ENCODE results near the gene SP140. TPM values are rescaled to one million over a fixed set of nuclear protein-coding genes. Genes with fewer than 3 reads are reported as not detected.

SP140 gene
- total RNA-seq, 1 donor from 2014 or later, result 0.69 TPM

GRCh38 chr2:230322561-230323384 lies 97.2 kb downstream of the SP140 start:
- no peaks in the 10 kb centered on the region for H3K36me3 Mint-ChIP-seq (ENCODE audit: insufficient read depth)
- TF ChIP-seq CTCF (IDR thresholded peaks at IDR 0.05; ENCODE audit: unreplicated experiment), result no peak
- H3K4me3 Mint-ChIP-seq (ENCODE audit: low read depth), result no peak overlapping the region
- peaks cover 6% of the 10 kb centered on the region for H3K4me1 Mint-ChIP-seq (ENCODE audit: low read depth)
- no peaks in the 10 kb centered on the region for H3K27me3 Mint-ChIP-seq
- DNase-seq (ENCODE audit: low spot score, unreplicated experiment), result no peak
- peaks cover 10% of the 10 kb centered on the region for H3K9me3 Mint-ChIP-seq (ENCODE audit: low read depth)
- no peak overlapping the region for H3K27ac Mint-ChIP-seq

- H3K4me1 Mint-ChIP-seq (ENCODE audit: low read depth), result peaks cover 6% of the 10 kb centered on the region
- H3K27me3 Mint-ChIP-seq, result no peaks in the 10 kb centered on the region
- DNase-seq (ENCODE audit: low spot score, unreplicated experiment), result no peak
- no peaks in the 10 kb centered on the region for H3K36me3 Mint-ChIP-seq (ENCODE audit: insufficient read depth)
- no peak overlapping the region for H3K4me3 Mint-ChIP-seq (ENCODE audit: low read depth)
- H3K9me3 Mint-ChIP-seq (ENCODE audit: low read depth), result peaks cover 10% of the 10 kb centered on the region
- H3K27ac Mint-ChIP-seq, result no peak overlapping the region
- no peak for TF ChIP-seq CTCF (IDR thresholded peaks at IDR 0.05; ENCODE audit: unreplicated experiment)
These were observed 98.0 kb downstream of the SP140 start for GRCh38 chr2:230323385-230324106.

GRCh38 chr2:230324503-230324902 lies 99.0 kb downstream of the SP140 start:
- peaks cover 6% of the 10 kb centered on the region for H3K4me1 Mint-ChIP-seq (ENCODE audit: low read depth)
- no peak overlapping the region for H3K4me3 Mint-ChIP-seq (ENCODE audit: low read depth)
- H3K36me3 Mint-ChIP-seq (ENCODE audit: insufficient read depth), result no peaks in the 10 kb centered on the region
- no peaks in the 10 kb centered on the region for H3K27me3 Mint-ChIP-seq
- peaks cover 10% of the 10 kb centered on the region for H3K9me3 Mint-ChIP-seq (ENCODE audit: low read depth)
- TF ChIP-seq CTCF (IDR thresholded peaks at IDR 0.05; ENCODE audit: unreplicated experiment), result no peak
- H3K27ac Mint-ChIP-seq, result no peak overlapping the region
- DNase-seq (ENCODE audit: low spot score, unreplicated experiment), result no peak

- Mint-ChIP-seq H3K4me1 (ENCODE audit: low read depth) (peaks cover 6% of the 10 kb centered on the region), H3K36me3 (ENCODE audit: insufficient read depth) (no peaks in the 10 kb centered on the region), H3K9me3 (ENCODE audit: low read depth) (peaks cover 10% of the 10 kb centered on the region), H3K27me3 (no peaks in the 10 kb centered on the region), H3K4me3 (ENCODE audit: low read depth) (no peak overlapping the region), H3K27ac (no peak overlapping the region)
- TF ChIP-seq CTCF (IDR thresholded peaks at IDR 0.05; ENCODE audit: unreplicated experiment), result no peak
- DNase-seq (ENCODE audit: low spot score, unreplicated experiment), result no peak
These were observed 100.0 kb downstream of the SP140 start for GRCh38 chr2:230325316-230326243.

Measured in progenitor cell of endocrine pancreas (in vitro differentiated cells).